Measurements from ENCODE around the gene UBE2QL1.

DNA sequence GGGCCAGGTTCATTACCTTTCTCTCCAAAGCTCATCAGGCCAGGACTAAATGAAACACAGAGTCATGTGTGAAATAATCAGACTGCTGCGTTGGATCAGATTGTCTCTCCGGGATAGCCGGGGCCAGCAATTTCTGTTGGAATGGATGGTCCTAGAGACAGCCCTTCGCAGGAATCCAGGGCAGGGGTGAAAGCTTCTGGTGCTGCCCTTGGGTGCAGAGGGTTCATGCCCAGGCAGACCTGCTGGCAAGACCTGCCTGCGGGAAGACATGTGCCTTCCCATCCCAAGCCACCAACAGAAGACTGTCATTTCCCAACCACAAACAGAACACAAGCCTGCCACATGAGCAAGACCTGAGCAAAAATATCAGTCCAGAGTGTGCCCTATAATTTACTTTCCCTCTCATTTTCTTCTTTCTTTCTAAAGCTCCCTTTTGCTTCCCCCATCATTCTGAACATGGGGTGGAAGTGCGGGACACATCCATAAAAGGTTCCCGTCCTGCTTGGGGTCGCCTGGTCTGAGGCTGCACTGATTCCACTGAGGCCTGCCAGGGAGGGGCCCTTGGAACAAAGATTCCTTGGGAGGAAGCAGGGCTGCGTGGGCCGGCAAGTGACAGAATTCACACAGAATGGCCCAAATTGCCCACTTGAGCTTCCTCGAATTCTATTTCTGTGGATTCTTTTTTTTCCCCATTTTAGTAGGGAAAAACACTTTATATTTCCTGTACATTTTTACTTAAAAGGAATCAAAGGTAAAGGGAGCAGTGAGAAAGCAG is 57.3 kb downstream of the UBE2QL1 start:
- TF ChIP-seq, protein P1, sequence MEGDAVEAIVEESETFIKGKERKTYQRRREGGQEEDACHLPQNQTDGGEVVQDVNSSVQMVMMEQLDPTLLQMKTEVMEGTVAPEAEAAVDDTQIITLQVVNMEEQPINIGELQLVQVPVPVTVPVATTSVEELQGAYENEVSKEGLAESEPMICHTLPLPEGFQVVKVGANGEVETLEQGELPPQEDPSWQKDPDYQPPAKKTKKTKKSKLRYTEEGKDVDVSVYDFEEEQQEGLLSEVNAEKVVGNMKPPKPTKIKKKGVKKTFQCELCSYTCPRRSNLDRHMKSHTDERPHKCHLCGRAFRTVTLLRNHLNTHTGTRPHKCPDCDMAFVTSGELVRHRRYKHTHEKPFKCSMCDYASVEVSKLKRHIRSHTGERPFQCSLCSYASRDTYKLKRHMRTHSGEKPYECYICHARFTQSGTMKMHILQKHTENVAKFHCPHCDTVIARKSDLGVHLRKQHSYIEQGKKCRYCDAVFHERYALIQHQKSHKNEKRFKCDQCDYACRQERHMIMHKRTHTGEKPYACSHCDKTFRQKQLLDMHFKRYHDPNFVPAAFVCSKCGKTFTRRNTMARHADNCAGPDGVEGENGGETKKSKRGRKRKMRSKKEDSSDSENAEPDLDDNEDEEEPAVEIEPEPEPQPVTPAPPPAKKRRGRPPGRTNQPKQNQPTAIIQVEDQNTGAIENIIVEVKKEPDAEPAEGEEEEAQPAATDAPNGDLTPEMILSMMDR (conservative IDR thresholded peaks at IDR 0.05 in 1 of 2, IDR thresholded peaks at IDR 0.05 in 1 of 2; ENCODE audit: extremely low read depth in 1 of 2, insufficient read depth in 1 of 2, low read depth in 1 of 2, low read length in 2 of 2), result no peak
- TF ChIP-seq EZH2 (IDR thresholded peaks at IDR 0.05; ENCODE audit: borderline replicate concordance, low read length), result no peak

All from mammary epithelial cell (primary cell).